Measurements from ENCODE around the gene SHANK2.

The SHANK2 gene

DNA sequence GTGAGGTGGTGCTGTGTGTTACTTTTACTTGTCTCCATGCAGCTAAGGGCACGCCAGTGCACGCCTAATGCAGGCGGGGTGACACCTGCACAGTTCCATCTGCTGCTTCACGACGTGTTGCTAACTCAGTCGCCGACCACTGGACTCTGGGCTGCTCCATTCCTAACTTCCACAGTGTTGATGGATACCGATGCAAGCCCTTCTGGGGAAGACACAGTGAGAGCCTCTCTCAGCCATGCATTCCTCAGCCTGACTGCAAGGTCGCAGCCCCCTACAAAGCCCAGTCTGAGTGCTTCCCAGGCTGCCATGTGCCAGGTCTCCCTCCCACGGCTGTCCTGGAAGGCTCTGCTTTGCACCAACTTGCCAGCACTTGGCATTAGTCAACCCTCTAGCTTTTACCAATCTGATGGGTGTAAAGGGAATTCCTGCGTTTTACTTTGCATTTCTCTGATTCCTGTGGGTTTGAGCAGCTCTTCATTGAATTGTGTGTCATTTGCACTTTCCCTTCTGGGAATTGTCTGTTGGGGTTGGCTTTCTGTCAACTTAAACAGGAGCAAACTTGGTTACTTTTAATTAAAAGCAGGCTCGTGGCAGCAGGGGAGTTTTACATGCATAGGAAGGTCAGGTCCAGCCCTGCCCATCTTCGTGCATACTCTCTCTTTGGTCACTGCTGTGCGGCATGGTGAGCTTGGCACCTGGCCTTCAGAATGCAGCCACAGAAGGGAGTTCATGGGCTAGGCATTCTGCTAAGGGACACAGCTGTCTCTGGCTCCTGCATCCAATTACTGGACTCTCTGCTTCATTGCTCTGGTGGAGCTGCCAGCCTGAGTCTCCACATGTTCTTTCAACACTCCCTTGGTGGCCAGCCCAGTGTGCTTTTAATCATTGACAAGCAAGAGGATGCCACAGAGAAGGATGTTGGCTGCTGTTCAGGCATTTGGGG, 34.6 kb upstream of the SHANK2 start:
- Histone ChIP-seq H3K9me3 (replicated peaks in 1 of 11) (peaks cover 19 to 33% (median 30%) of the 10 kb centered on the region in 11 experiments), H3K4me1 (no peaks in the 10 kb centered on the region), H4K20me1 (no peaks in the 10 kb centered on the region), H3K36me3 (no peaks in the 10 kb centered on the region), H3K4me3 (no peak overlapping the region), H3K9ac (no peak overlapping the region), H3K27ac (no peak overlapping the region), H3K4me2 (no peak overlapping the region), H3K27me3 (no peaks in the 10 kb centered on the region)
- no peak for TF ChIP-seq Cebpa-rat (IDR thresholded peaks at IDR 0.05)

DNA sequence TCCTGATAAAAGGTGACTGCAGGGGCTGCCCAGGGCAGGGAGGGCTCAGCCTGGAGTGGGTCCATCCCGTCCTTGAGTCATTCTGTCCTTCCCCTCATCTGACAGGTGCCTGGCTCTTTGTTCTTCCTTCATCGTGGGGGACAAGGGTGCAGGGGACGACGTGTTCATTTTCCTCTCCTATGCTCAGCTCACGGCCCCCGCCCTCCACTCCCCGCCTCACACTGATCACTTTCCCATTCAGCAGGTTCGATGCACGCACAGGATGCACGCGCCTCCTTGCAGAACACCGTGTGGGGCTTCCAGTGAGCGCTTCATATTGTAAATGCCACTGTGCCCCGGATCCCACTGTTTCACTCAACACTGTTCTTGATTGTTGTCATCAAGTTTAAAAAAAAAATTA, 32.7 kb upstream of the SHANK2 start:
- Histone ChIP-seq H3K4me2 (no peak overlapping the region), H3K27ac (no peak overlapping the region), H3K4me3 (no peak overlapping the region), H3K36me3 (no peaks in the 10 kb centered on the region), H4K20me1 (no peaks in the 10 kb centered on the region), H3K9me3 (replicated peaks in 1 of 11) (peaks cover 7 to 17% (median 15%) of the 10 kb centered on the region in 11 experiments), H3K4me1 (no peaks in the 10 kb centered on the region), H3K9ac (no peak overlapping the region), H3K27me3 (no peaks in the 10 kb centered on the region)
- TF ChIP-seq Cebpa-rat (IDR thresholded peaks at IDR 0.05), result no peak

DNA sequence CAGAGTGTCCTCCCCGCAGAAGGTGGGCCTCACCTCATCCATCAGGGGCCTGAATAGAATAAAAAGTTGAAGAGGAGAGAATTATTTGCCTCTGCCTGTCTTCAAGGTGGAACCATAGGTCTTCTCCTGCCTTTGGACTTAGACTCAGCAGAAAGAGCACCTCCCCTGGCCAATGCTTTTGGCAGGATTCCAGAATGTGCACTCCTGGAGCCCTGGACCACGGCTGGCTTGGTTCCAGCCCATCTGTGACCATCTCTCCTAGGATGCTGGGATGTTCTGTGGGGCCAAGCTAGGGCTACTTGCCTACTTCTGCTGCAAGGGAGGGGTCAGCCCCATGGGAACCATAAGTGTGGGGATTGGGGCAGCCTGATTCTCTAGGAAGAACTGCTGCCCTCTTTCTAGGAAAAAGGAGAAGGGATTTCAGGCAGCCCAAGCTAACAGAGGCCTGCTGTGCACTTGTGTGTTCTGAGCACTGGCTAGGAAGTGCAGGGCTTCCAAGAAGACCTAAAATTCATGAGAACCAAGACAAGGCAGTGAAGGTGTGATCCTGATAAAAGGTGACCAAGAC, 32.2 kb upstream of the SHANK2 start:
- TF ChIP-seq Cebpa-rat (IDR thresholded peaks at IDR 0.05), result no peak
- Histone ChIP-seq H3K27ac (no peak overlapping the region), H3K4me2 (no peak overlapping the region), H3K36me3 (no peaks in the 10 kb centered on the region), H3K4me3 (no peak overlapping the region), H3K27me3 (no peaks in the 10 kb centered on the region), H3K9me3 (replicated peaks in 1 of 11) (peaks cover 2 to 12% (median 10%) of the 10 kb centered on the region in 11 experiments; a peak in 20 of 22 replicates), H4K20me1 (no peaks in the 10 kb centered on the region), H3K4me1 (no peaks in the 10 kb centered on the region), H3K9ac (no peak overlapping the region)

DNA sequence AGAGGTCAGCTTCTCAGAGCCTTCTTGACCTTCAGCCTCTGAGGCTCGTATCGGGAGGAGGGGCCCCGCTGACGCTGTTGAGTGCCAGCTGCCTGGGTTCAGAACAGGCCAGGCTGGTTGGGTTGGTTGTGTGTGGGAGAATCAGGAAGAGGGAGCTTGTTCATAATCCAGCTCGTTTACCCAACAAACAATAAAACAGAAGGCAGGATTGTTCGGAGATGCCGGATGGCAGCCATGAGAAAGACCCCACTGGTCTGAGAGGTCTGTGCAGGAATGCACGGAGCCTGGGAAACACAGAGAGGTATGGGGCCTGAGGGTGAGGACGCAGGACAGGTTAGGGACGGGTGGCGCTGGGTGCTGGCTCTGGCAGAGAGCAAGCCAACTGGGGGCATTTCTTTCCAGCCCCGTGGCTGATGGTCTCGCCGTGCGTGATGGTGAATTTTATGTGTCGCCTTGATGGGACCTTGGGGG, 31.6 kb upstream of the SHANK2 start:
- H3K36me3 ChIP-seq, result no peaks in the 10 kb centered on the region
- no peak for TF ChIP-seq Cebpa-rat (IDR thresholded peaks at IDR 0.05)
- no peaks in the 10 kb centered on the region for H4K20me1 ChIP-seq
- H3K27me3 ChIP-seq, result no peaks in the 10 kb centered on the region
- H3K9me3 ChIP-seq (replicated peaks in 1 of 11), result peaks cover 0 to 6% (median 4%) of the 10 kb centered on the region in 11 experiments; a peak in 15 of 22 replicates
- no peaks in the 10 kb centered on the region for H3K4me1 ChIP-seq
- H3K4me2 ChIP-seq, result no peak overlapping the region
- H3K4me3 ChIP-seq, result no peak overlapping the region
- no peak overlapping the region for H3K9ac ChIP-seq
- H3K27ac ChIP-seq, result no peak overlapping the region

DNA sequence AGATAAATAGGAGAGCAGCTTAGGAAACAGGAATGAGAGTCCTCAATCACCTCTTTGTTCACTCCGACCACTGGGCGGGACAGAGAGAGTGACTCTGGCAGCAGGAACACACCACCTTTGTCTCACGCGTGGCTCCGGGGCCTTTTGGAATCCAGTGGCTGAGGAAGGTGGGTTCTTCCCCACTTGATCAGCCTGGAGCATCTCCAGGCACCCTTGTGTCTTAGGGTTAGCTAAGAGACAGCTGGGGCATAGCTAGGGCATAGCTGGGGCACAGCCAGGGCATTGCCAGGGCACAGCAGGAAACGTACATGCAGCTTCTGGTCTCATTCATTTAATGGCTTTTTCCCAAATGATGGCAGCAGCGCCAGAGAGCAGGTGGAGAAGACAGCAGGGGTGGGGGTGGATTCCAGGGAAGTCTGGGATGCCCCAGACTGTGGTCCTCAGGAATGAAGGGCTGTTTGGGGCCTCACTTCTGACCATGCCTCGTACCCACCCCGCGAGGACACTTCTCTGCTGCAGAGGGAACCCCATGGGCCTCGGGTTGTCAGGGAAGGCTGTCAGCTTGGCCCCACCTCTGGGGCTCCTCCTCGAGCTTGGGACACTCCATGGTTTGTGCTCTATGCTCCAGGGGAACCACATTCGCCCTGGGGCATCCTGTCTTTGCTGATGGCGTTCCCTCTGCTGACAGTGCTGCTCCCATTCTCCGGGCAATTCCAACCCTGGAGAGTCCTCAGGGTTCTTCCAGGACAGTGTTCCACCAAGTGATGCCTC, 30.4 kb upstream of the SHANK2 start:
- Histone ChIP-seq H3K27ac (no peak overlapping the region), H3K36me3 (no peaks in the 10 kb centered on the region), H4K20me1 (no peaks in the 10 kb centered on the region), H3K4me3 (no peak overlapping the region), H3K27me3 (no peaks in the 10 kb centered on the region), H3K4me1 (no peaks in the 10 kb centered on the region), H3K9ac (no peak overlapping the region), H3K9me3 (replicated peaks in 1 of 11) (no peaks in the 10 kb centered on the region), H3K4me2 (no peak overlapping the region)
- no peak for TF ChIP-seq Cebpa-rat (IDR thresholded peaks at IDR 0.05)

DNA sequence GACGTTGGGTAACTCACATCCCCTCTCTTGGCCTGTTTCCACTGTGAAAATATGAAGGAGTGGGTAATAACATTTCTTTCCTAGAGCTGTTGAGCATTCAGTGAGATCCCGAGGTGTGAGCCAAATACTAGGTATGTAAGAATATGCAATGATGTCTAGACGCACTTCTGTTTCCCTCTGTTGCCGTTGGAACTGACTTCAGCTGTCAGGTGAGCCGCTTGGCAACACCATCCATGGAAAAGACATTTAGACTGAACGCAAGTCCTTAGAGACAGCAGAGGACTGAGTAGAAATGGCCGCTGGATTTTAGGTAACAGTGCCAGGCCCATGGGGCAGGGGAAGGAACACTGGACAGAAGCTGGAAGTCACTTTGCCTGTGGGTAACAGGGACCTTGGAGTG, 29.5 kb upstream of the SHANK2 start:
- Histone ChIP-seq H3K27me3 (no peaks in the 10 kb centered on the region), H3K9ac (no peak overlapping the region)

GRCh38 chr11:71281204-71281603, 28.8 kb upstream of the SHANK2 start:
- H3K4me1 ChIP-seq, result no peaks in the 10 kb centered on the region
- no peak overlapping the region for H3K4me3 ChIP-seq
- no peaks in the 10 kb centered on the region for H3K27me3 ChIP-seq
- H3K9ac ChIP-seq, result no peak overlapping the region
- no peaks in the 10 kb centered on the region for H3K36me3 ChIP-seq
- no peak for TF ChIP-seq Cebpa-rat (IDR thresholded peaks at IDR 0.05)
- H3K9me3 ChIP-seq (replicated peaks in 1 of 11), result no peaks in the 10 kb centered on the region
- H3K4me2 ChIP-seq, result no peak overlapping the region
- H4K20me1 ChIP-seq, result no peaks in the 10 kb centered on the region
- H3K27ac ChIP-seq, result no peak overlapping the region

More for the DNA sequence above, 29.5 kb upstream of the SHANK2 start:
- H3K4me1 ChIP-seq, result no peaks in the 10 kb centered on the region
- no peak overlapping the region for H3K4me2 ChIP-seq
- H3K27ac ChIP-seq, result no peak overlapping the region
- H3K36me3 ChIP-seq, result no peaks in the 10 kb centered on the region
- H3K4me3 ChIP-seq, result no peak overlapping the region
- TF ChIP-seq Cebpa-rat (IDR thresholded peaks at IDR 0.05), result no peak
- H4K20me1 ChIP-seq, result no peaks in the 10 kb centered on the region
- H3K9me3 ChIP-seq (replicated peaks in 1 of 11), result no peaks in the 10 kb centered on the region

DNA sequence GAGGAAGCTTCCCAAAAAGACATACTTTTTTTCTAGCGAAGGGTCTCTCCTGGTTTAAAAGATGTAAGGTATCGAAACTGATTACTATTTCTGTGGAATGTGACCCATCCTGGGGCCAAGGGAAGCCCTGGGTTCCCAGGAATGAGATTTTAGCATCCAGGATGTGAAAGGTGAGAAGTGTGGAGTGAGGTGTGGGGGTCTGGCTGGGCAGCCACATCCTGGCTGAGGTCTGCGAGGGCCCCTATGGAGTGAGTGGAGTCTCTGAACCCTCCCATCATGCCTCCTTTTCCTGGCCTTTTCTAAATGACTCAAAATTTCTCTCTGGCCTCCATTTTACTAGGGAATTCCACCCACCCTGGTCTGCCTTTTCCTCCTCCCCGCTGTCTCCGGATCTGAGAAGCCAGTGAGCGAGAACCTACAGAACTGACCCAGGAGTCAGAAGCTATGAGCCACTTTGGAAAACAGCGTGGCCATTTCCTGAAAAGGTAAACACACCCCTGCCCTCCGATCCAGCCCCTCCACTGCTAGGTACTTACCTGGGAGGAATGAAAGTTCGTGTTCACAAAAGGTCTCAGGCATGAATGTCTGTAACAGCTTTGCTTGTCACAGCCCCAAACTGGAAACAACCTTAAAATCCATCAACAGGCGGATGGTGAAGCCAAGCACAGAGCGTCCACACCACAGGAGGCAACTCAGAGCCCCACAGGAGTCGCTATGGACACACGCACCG, 27.7 kb upstream of the SHANK2 start:
- TF ChIP-seq Cebpa-rat (IDR thresholded peaks at IDR 0.05), result no peak
- no peak overlapping the region for H3K27ac ChIP-seq
- H3K9me3 ChIP-seq (replicated peaks in 1 of 11), result no peaks in the 10 kb centered on the region
- H3K4me1 ChIP-seq, result no peaks in the 10 kb centered on the region
- H3K9ac ChIP-seq, result no peak overlapping the region
- H3K27me3 ChIP-seq, result no peaks in the 10 kb centered on the region
- no peak overlapping the region for H3K4me2 ChIP-seq
- H4K20me1 ChIP-seq, result no peaks in the 10 kb centered on the region
- H3K4me3 ChIP-seq, result no peak overlapping the region
- no peaks in the 10 kb centered on the region for H3K36me3 ChIP-seq

DNA sequence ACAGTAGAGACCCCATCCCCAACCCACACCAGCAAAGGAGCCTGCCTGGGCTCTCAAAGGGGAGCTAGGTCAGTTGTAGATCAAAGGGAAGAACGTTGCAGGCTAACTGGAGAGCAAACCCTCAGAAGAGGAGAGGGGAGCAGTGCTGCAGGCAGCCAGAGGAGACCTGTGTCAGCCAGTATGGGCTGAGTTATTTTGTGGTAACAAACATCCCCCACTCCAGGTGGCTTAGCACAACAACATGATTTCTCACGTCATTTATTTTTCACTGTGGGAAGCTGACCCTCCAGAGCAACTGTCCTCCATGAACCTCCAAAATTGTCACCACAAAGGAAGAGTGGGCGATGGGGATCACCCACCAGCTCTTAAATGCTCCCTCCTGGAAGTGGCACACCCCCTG, 19.8 kb upstream of the SHANK2 start:
- no peaks in the 10 kb centered on the region for H4K20me1 ChIP-seq
- no peaks in the 10 kb centered on the region for H3K27me3 ChIP-seq
- no peak overlapping the region for H3K4me3 ChIP-seq
- H3K4me2 ChIP-seq, result no peak overlapping the region
- peaks cover 19 to 28% (median 25%) of the 10 kb centered on the region in 11 experiments for H3K9me3 ChIP-seq (replicated peaks in 1 of 11)
- H3K9ac ChIP-seq, result no peak overlapping the region
- H3K36me3 ChIP-seq, result no peaks in the 10 kb centered on the region
- no peak overlapping the region for H3K27ac ChIP-seq
- no peak for TF ChIP-seq Cebpa-rat (IDR thresholded peaks at IDR 0.05)
- peaks cover 0 to 6% (median 2%) of the 10 kb centered on the region in 10 experiments; a peak in 7 of 20 replicates for H3K4me1 ChIP-seq
